Heart left ventricle (tissue), 13 donors: Measurements from ENCODE around the gene VDAC1.

Experiments used
- CTCF ChIP-seq, 12 donors: fragments of 200-600 bp; sonication (generic) in 4 of 12; IDR thresholded peaks; one replicate each; pipeline versions ENCODE4 v1.5.0 to v1.8.0; 2018 to 2022; ENCODE audit warnings: antibody characterized with exemption in 12 of 12, mild to moderate bottlenecking in 5 of 12
- POLR2A ChIP-seq, 2 donors: fragments of 450-650 bp; IDR thresholded peaks; one replicate each; pipeline ENCODE4 v1.6.1; 2017; ENCODE audit warnings: antibody characterized with exemption in 2 of 2, mild to moderate bottlenecking in 2 of 2, moderate library complexity in 2 of 2
- donor health status: ischemic (EF 13 %, LVEDD 7.1; RV severe dilation, severe dysfunction).
- donor health status: DM: no; HTN: yes; CAD: no.
- donor health status: DM: no; HTN: no; CAD: no.
- donor health status: ischemic (EF 25% LVEDD 6.9; RV normal size, moderate dysfunction).
- donor health status: ischemic (EF 25% LVEDD 5.7; RV mildly dilated, moderate dysfunction).
- donor health status: ischemic (EF 35%, LVEDD 5.7; RV mildly dilated, moderate dysfunction).
- donor health status: nonischemic (EF 11% LVEDD 7.7; RV severe dilation, severe dysfunction).
- donor health status: DM: yes; HTN: yes; CAD: no.
- donor health status: PGD.
- donor health status: ischemic (EF 29% LVEDD 5.4; RV normal size, mild dysfunction).
- donor health status: nonischemic (EF 23%, LVEDD 6.1; RV moderate dilation, normal function).

GRCh38 chr5:133938039-133938821 lies 66.5 kb downstream of the VDAC1 start:
- TF ChIP-seq CTCF (IDR thresholded peaks at IDR 0.05) (no peak), POLR2A (IDR thresholded peaks at IDR 0.05) (no peak)
